ENCODE data around the gene CAV1.

Gene CAV1

GRCh38 chr7:116588225-116588624, 63.4 kb downstream of the CAV1 start:
- ATAC-seq (peak; percentile 92), DNase-seq (peak; percentile 28 to 71)
- no peak overlapping the region for H3K27ac Mint-ChIP-seq
- peaks cover 45% of the 10 kb centered on the region for H3K4me1 Mint-ChIP-seq
- peaks cover 21% of the 10 kb centered on the region for H3K27me3 Mint-ChIP-seq
- H3K4me3 Mint-ChIP-seq = peak overlapping the region in 1 of 2 donors; percentile 21
- no peaks in the 10 kb centered on the region for H3K9me3 Mint-ChIP-seq

GRCh38 chr7:116588641-116589594, 64.1 kb downstream of the CAV1 start:
- Mint-ChIP-seq H3K9me3 (no peaks in the 10 kb centered on the region), H3K27me3 (peaks cover 25% of the 10 kb centered on the region), H3K4me1 (peaks cover 38% of the 10 kb centered on the region), H3K27ac (no peak overlapping the region), H3K4me3 (peak overlapping the region; percentile 21 to 44)
- peak; percentile 13 for ATAC-seq
- DNase-seq = no peak

GRCh38 chr7:116591202-116592040, 66.6 kb downstream of the CAV1 start:
- Mint-ChIP-seq H3K4me1 (peaks cover 31% of the 10 kb centered on the region), H3K4me3 (peak overlapping the region in 1 of 2 donors; percentile 43), H3K9me3 (no peaks in the 10 kb centered on the region), H3K27me3 (peaks cover 36% of the 10 kb centered on the region), H3K27ac (no peak overlapping the region)
- DNase-seq = no peak
- ATAC-seq = no peak

GRCh38 chr7:116592041-116592355, 67.2 kb downstream of the CAV1 start:
- Mint-ChIP-seq H3K27me3 (peaks cover 42% of the 10 kb centered on the region), H3K9me3 (no peaks in the 10 kb centered on the region), H3K27ac (no peak overlapping the region), H3K4me3 (peak overlapping the region in 1 of 2 donors; percentile 10), H3K4me1 (peaks cover 26% of the 10 kb centered on the region)
- ATAC-seq = no peak
- no peak for DNase-seq

- Mint-ChIP-seq H3K4me1 (peaks cover 26% of the 10 kb centered on the region), H3K27ac (no peak overlapping the region), H3K9me3 (no peaks in the 10 kb centered on the region), H3K4me3 (peak overlapping the region; percentile 3 to 10), H3K27me3 (peaks cover 43% of the 10 kb centered on the region)
- DNase-seq = no peak
- ATAC-seq = no peak
These were observed 67.6 kb downstream of the CAV1 start for GRCh38 chr7:116592445-116592844.

- Mint-ChIP-seq H3K27me3 (peaks cover 43% of the 10 kb centered on the region), H3K4me1 (peaks cover 16% of the 10 kb centered on the region), H3K27ac (no peak overlapping the region), H3K4me3 (no peak overlapping the region), H3K9me3 (no peaks in the 10 kb centered on the region)
- DNase-seq (no peak), ATAC-seq (no peak)
These were observed 68.7 kb downstream of the CAV1 start for GRCh38 chr7:116593359-116594075.

GRCh38 chr7:116595063-116595462, 70.2 kb downstream of the CAV1 start:
- no peak overlapping the region for H3K4me3 Mint-ChIP-seq
- H3K9me3 Mint-ChIP-seq = no peaks in the 10 kb centered on the region
- H3K4me1 Mint-ChIP-seq = peaks cover 11% of the 10 kb centered on the region
- no peak for DNase-seq
- H3K27ac Mint-ChIP-seq = no peak overlapping the region
- ATAC-seq = no peak
- peaks cover 38% of the 10 kb centered on the region for H3K27me3 Mint-ChIP-seq

- ATAC-seq = no peak
- H3K27me3 Mint-ChIP-seq = peaks cover 40% of the 10 kb centered on the region
- DNase-seq = no peak
- no peak overlapping the region for H3K4me3 Mint-ChIP-seq
- H3K4me1 Mint-ChIP-seq = peaks cover 17% of the 10 kb centered on the region
- H3K9me3 Mint-ChIP-seq = no peaks in the 10 kb centered on the region
- no peak overlapping the region for H3K27ac Mint-ChIP-seq
These were observed 72.5 kb downstream of the CAV1 start for GRCh38 chr7:116597384-116597783.

GRCh38 chr7:116598278-116598677, 73.4 kb downstream of the CAV1 start:
- H3K27ac Mint-ChIP-seq = no peak overlapping the region
- DNase-seq = no peak
- no peaks in the 10 kb centered on the region for H3K9me3 Mint-ChIP-seq
- H3K4me1 Mint-ChIP-seq = peaks cover 13% of the 10 kb centered on the region
- H3K4me3 Mint-ChIP-seq = no peak overlapping the region
- peaks cover 31% of the 10 kb centered on the region for H3K27me3 Mint-ChIP-seq
- no peak for ATAC-seq

- Mint-ChIP-seq H3K27me3 (peaks cover 28% of the 10 kb centered on the region), H3K4me3 (no peak overlapping the region), H3K27ac (no peak overlapping the region), H3K4me1 (peaks cover 13% of the 10 kb centered on the region), H3K9me3 (no peaks in the 10 kb centered on the region)
- ATAC-seq = no peak
- no peak for DNase-seq
These were observed 74.0 kb downstream of the CAV1 start for GRCh38 chr7:116598861-116599260.

- ATAC-seq (peak; percentile 95), DNase-seq (peak; percentile 30 to 52)
- no peaks in the 10 kb centered on the region for H3K9me3 Mint-ChIP-seq
- no peak overlapping the region for H3K27ac Mint-ChIP-seq
- H3K4me1 Mint-ChIP-seq = peaks cover 13% of the 10 kb centered on the region
- H3K27me3 Mint-ChIP-seq = peaks cover 24% of the 10 kb centered on the region
- H3K4me3 Mint-ChIP-seq = no peak overlapping the region
These were observed 76.6 kb downstream of the CAV1 start for GRCh38 chr7:116601426-116601825.

GRCh38 chr7:116607299-116607698, 82.5 kb downstream of the CAV1 start:
- no peaks in the 10 kb centered on the region for H3K9me3 Mint-ChIP-seq
- H3K4me1 Mint-ChIP-seq = no peaks in the 10 kb centered on the region
- no peak overlapping the region for H3K4me3 Mint-ChIP-seq
- H3K27ac Mint-ChIP-seq = no peak overlapping the region
- DNase-seq (no peak), ATAC-seq (no peak)
- peaks cover 26% of the 10 kb centered on the region for H3K27me3 Mint-ChIP-seq

GRCh38 chr7:116610210-116610609, 85.4 kb downstream of the CAV1 start:
- H3K4me3 Mint-ChIP-seq = no peak overlapping the region
- H3K9me3 Mint-ChIP-seq = no peaks in the 10 kb centered on the region
- DNase-seq (no peak), ATAC-seq (no peak)
- H3K4me1 Mint-ChIP-seq = no peaks in the 10 kb centered on the region
- peaks cover 41% of the 10 kb centered on the region for H3K27me3 Mint-ChIP-seq
- no peak overlapping the region for H3K27ac Mint-ChIP-seq

- Mint-ChIP-seq H3K27me3 (peaks cover 41% of the 10 kb centered on the region), H3K4me1 (no peaks in the 10 kb centered on the region), H3K9me3 (no peaks in the 10 kb centered on the region), H3K4me3 (no peak overlapping the region), H3K27ac (no peak overlapping the region)
- DNase-seq (no peak), ATAC-seq (no peak)
These were observed 85.9 kb downstream of the CAV1 start for GRCh38 chr7:116610721-116611120.
